ENCODE data around the gene ACTG1. TPM values are rescaled to one million over a fixed set of nuclear protein-coding genes. Genes with fewer than 3 reads are reported as not detected.

ACTG1 gene
- total RNA-seq, 1 experiment from 2014 or later, result 3,247 TPM

DNA sequence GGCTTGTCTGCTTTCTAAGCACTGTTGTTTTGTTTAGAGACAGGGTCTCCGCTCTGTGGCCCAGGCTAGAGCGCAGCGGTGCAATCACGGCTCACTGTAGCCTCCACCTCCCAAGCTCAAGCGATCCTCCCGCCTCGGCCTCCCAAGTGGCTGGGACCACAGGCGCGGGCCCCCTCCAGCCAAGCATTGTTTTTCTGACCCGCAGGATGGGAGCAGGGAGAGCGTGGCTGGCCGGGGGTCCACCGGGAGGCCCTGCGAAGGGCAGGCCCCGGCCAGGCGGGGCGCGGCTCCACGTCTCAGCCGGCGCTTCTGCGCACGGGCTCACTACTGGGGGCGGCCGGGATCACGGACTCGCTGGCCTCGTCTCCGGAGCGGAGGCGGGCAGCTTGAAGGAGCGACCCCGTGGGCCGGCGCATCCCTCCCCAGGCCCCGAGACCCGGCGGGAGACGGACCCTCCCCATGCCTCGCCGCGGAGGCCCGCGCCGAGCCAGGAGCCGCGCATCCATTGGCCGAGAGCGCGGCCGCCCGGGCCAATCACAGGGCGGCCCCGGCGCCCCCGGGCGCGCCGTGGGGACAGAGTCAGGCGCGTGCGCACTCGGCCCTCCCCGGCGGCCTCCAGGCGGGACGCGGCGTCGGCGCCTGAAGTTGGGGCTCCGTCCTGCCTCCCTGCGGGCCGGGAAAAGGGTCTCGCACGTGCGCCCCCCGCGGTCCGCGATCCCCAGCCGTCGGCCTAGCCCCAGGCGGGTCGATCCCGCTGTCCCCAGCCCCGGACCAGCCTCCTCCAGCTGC, 24.9 kb downstream of the ACTG1 start:
- Histone ChIP-seq H3K36me3 (ENCODE audit: insufficient read depth, low read length, poor library complexity, severe bottlenecking) (no peaks in the 10 kb centered on the region), H3K27me3 (replicated peaks; ENCODE audit: insufficient read depth, low read depth, low read length, poor library complexity) (no peaks in the 10 kb centered on the region), H3K9me3 (ENCODE audit: low read depth, low read length, poor library complexity, severe bottlenecking) (no peaks in the 10 kb centered on the region), H3K4me1 (ENCODE audit: insufficient read depth, low read length, poor library complexity, severe bottlenecking) (peaks cover 65% of the 10 kb centered on the region), H3K27ac (ENCODE audit: low read depth, low read length, poor library complexity, severe bottlenecking) (peak overlapping the region; percentile 96), H3K4me3 (ENCODE audit: low read depth, low read length, poor library complexity, severe bottlenecking) (peak overlapping the region; percentile 50)
- intact Hi-C loops (cut with micrococcal nuclease; ENCODE audit: unreplicated experiment), result loop anchor here (2.0 kb wide), 1 partner anchor 233 kb away; no protein-coding TSS in a partner anchor
- ChIA-PET CTCF (no interaction called here), POLR2A (ENCODE audit: low non-redundant PET) (no interaction called here)
- TF ChIP-seq, protein P1, sequence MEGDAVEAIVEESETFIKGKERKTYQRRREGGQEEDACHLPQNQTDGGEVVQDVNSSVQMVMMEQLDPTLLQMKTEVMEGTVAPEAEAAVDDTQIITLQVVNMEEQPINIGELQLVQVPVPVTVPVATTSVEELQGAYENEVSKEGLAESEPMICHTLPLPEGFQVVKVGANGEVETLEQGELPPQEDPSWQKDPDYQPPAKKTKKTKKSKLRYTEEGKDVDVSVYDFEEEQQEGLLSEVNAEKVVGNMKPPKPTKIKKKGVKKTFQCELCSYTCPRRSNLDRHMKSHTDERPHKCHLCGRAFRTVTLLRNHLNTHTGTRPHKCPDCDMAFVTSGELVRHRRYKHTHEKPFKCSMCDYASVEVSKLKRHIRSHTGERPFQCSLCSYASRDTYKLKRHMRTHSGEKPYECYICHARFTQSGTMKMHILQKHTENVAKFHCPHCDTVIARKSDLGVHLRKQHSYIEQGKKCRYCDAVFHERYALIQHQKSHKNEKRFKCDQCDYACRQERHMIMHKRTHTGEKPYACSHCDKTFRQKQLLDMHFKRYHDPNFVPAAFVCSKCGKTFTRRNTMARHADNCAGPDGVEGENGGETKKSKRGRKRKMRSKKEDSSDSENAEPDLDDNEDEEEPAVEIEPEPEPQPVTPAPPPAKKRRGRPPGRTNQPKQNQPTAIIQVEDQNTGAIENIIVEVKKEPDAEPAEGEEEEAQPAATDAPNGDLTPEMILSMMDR (conservative IDR thresholded peaks at IDR 0.05; ENCODE audit: low read depth, low read length), result no peak
- TF ChIP-seq EZH2 (IDR thresholded peaks at IDR 0.05; ENCODE audit: borderline replicate concordance, low read depth, low read length, poor library complexity, severe bottlenecking), result no peak
- DNase-seq (ENCODE audit: low spot score), result peak; percentile 91
- BruUV-seq (replicated peaks), result no TSS peak

- ChIA-PET POLR2A (ENCODE audit: low non-redundant PET) (no interaction called here), CTCF (no interaction called here)
- DNase-seq (ENCODE audit: low spot score), result no peak
- H3K4me1 ChIP-seq (ENCODE audit: insufficient read depth, low read length, poor library complexity, severe bottlenecking), result peaks cover 71% of the 10 kb centered on the region
- H3K9me3 ChIP-seq (ENCODE audit: low read depth, low read length, poor library complexity, severe bottlenecking), result no peaks in the 10 kb centered on the region
- intact Hi-C loops (cut with micrococcal nuclease; ENCODE audit: unreplicated experiment), result loop anchor here (2.0 kb wide), 1 partner anchor 232 kb away; no protein-coding TSS in a partner anchor
- no TSS peak for BruUV-seq (replicated peaks)
- H3K36me3 ChIP-seq (ENCODE audit: insufficient read depth, low read length, poor library complexity, severe bottlenecking), result no peaks in the 10 kb centered on the region
- TF ChIP-seq, protein P1 (conservative IDR thresholded peaks at IDR 0.05; ENCODE audit: low read depth, low read length), result no peak
- no peak for TF ChIP-seq EZH2 (IDR thresholded peaks at IDR 0.05; ENCODE audit: borderline replicate concordance, low read depth, low read length, poor library complexity, severe bottlenecking)
- no peak overlapping the region for H3K4me3 ChIP-seq (ENCODE audit: low read depth, low read length, poor library complexity, severe bottlenecking)
- peak overlapping the region; percentile 96 for H3K27ac ChIP-seq (ENCODE audit: low read depth, low read length, poor library complexity, severe bottlenecking)
- H3K27me3 ChIP-seq (replicated peaks; ENCODE audit: insufficient read depth, low read depth, low read length, poor library complexity), result no peaks in the 10 kb centered on the region
These were observed 25.5 kb downstream of the ACTG1 start for GRCh38 chr17:81487089-81487486.

DNA sequence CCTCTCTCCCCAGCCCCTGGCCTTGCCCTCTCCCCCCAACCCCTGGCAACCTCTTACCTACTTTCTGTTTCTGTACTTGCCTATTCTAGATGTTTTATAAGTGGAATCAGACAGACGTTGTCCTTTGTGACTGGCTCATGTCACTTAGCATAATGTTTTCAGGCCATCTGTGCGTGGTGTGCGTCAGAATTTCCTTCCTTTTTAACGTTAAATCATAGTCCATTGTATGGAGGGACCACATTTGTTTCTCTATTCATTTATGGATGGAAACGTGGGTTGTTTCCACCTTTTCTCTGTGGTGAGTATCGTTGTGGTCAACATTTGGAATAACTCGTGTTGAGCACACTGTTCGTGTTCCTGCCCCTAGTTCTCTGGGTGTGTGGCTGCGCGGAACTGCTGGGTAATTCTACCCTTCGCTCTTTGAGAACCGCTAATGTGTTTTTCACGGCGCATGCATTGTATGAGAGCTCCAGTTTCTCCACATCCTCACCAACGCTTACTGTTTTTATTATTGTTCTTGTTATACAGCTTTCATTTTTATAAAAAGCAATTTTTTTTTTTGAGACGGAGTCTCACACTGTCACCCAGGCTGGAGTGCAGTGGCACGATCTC, 26.3 kb downstream of the ACTG1 start:
- Histone ChIP-seq H3K27me3 (replicated peaks; ENCODE audit: insufficient read depth, low read depth, low read length, poor library complexity) (no peaks in the 10 kb centered on the region), H3K36me3 (ENCODE audit: insufficient read depth, low read length, poor library complexity, severe bottlenecking) (no peaks in the 10 kb centered on the region), H3K4me3 (ENCODE audit: low read depth, low read length, poor library complexity, severe bottlenecking) (no peak overlapping the region), H3K9me3 (ENCODE audit: low read depth, low read length, poor library complexity, severe bottlenecking) (no peaks in the 10 kb centered on the region), H3K27ac (ENCODE audit: low read depth, low read length, poor library complexity, severe bottlenecking) (peak overlapping the region; percentile 42), H3K4me1 (ENCODE audit: insufficient read depth, low read length, poor library complexity, severe bottlenecking) (peaks cover 77% of the 10 kb centered on the region)
- DNase-seq (ENCODE audit: low spot score), result no peak
- intact Hi-C loops (cut with micrococcal nuclease; ENCODE audit: unreplicated experiment), result loop anchor here (2.0 kb wide), 1 partner anchor 232 kb away; no protein-coding TSS in a partner anchor
- ChIA-PET CTCF (interaction anchor here (0.7 kb wide), 1 partner anchor 56 kb away, joined by 3 read pairs; no protein-coding TSS in a partner anchor), POLR2A (ENCODE audit: low non-redundant PET) (interaction anchor here (0.6 kb wide), 1 partner anchor 247 kb away, joined by 3 read pairs; no protein-coding TSS in a partner anchor)
- no TSS peak for BruUV-seq (replicated peaks)
- TF ChIP-seq, protein P1 (conservative IDR thresholded peaks at IDR 0.05; ENCODE audit: low read depth, low read length), result no peak
- no peak for TF ChIP-seq EZH2 (IDR thresholded peaks at IDR 0.05; ENCODE audit: borderline replicate concordance, low read depth, low read length, poor library complexity, severe bottlenecking)
